Endothelial cell of umbilical vein (primary cell): ENCODE measurements around the gene DYNLT5. TPM values are rescaled to one million over a fixed set of nuclear protein-coding genes. Genes with fewer than 3 reads are reported as not detected.

Source experiments
- BruUV-seq: library from RNA; stranded (reverse); fragments of 400-500 nt; replicated peaks from 2 replicates; lab custom pipeline; 2021; lab: Mats Ljungman, UMichigan
- CTCF ChIA-PET: fragments of 300-600, 350-600 bp; sonication (Branson Sonifier 250); formaldehyde crosslinking; loops from one replicate; lab custom pipeline; 2021; ENCODE audit warnings: antibody characterized with exemption, inconsistent platforms; lab: Charles Lee
- POLR2A ChIA-PET: fragments of 300-600, 350-600 bp; sonication (Branson Sonifier 250); formaldehyde crosslinking; loops from one replicate; lab custom pipeline; 2021; ENCODE audit warnings: antibody characterized with exemption, inconsistent platforms; lab: Charles Lee
- DNase-seq: peaks from one replicate; pipeline ENCODE4 v3.0.0-alpha.2; 2011; ENCODE audit warnings: low read depth, low spot score
- FAIRE-seq: peaks from 2 replicates; lab custom pipeline; 2011; peaks lifted over from hg19 to GRCh38; lab: Jason Lieb, UNC
- H2AFZ ChIP-seq: 2 replicates; pipeline ENCODE4 v1.6.0; 2012; ENCODE audit warnings: low read depth, low read length, control low read depth, inconsistent platforms
- H3K27ac ChIP-seq: 2 replicates; pipeline ENCODE4 v1.5.1; 2011; ENCODE audit warnings: low read depth, mild to moderate bottlenecking, control low read depth, low read length, moderate library complexity; ENCODE audit not compliant: insufficient read depth
- H3K27me3 ChIP-seq, 2 experiments: 2 replicates each; pipeline versions ENCODE4 v1.6.0 to v1.6.1; 2011; ENCODE audit warnings: low read length in 2 of 2, mixed read lengths in 1 of 2; ENCODE audit not compliant: control insufficient read depth in 2 of 2, insufficient read depth in 2 of 2
- H3K36me3 ChIP-seq, 2 experiments: 2 replicates in 1 of 2; 3 replicates in 1 of 2; pipeline ENCODE4 v1.5.1; 2011; ENCODE audit warnings: low read length in 2 of 2, mild to moderate bottlenecking in 1 of 2, moderate library complexity in 1 of 2; ENCODE audit not compliant: control insufficient read depth in 2 of 2, insufficient read depth in 2 of 2; ENCODE audit errors: extremely low read depth in 1 of 2
- H3K4me1 ChIP-seq: 3 replicates; pipeline ENCODE4 v1.5.1; 2011; ENCODE audit warnings: mild to moderate bottlenecking, low read length; ENCODE audit not compliant: control insufficient read depth, insufficient read depth; ENCODE audit errors: extremely low read depth
- H3K4me2 ChIP-seq: 2 replicates; pipeline ENCODE4 v1.6.1; 2011; ENCODE audit warnings: low read length, control low read depth, mixed read lengths; ENCODE audit not compliant: insufficient read depth
- H3K4me3 ChIP-seq, 3 experiments: fragments of 200-600 bp in 1 of 3; sonication (generic), shearing (Covaris generic) in 1 of 3; replicated peaks in 1 of 3; 2 replicates each; pipeline ENCODE4 v1.5.1; 2011 to 2016; ENCODE audit warnings: control low read depth in 3 of 3, low read length in 3 of 3, mild to moderate bottlenecking in 2 of 3, inconsistent platforms in 1 of 3, low read depth in 1 of 3, moderate library complexity in 1 of 3; ENCODE audit not compliant: insufficient read depth in 1 of 3
- H3K79me2 ChIP-seq: 2 replicates; pipeline ENCODE4 v1.6.0; 2012; ENCODE audit warnings: low read length, inconsistent platforms; ENCODE audit not compliant: control insufficient read depth, insufficient read depth
- H3K9ac ChIP-seq: replicated peaks from 2 replicates; pipeline ENCODE3; 2011; ENCODE audit warnings: low read length, control low read depth; ENCODE audit not compliant: insufficient read depth; ENCODE audit errors: extremely low read depth
- H3K9me1 ChIP-seq: replicated peaks from 3 replicates; pipeline ENCODE4 v1.6.0; 2011; ENCODE audit warnings: mild to moderate bottlenecking, low read length; ENCODE audit not compliant: control insufficient read depth, insufficient read depth; ENCODE audit errors: extremely low read depth
- H3K9me3 ChIP-seq: replicated peaks from 2 replicates; pipeline ENCODE4 v1.5.1; 2012; ENCODE audit warnings: low read length, inconsistent platforms; ENCODE audit not compliant: control insufficient read depth, insufficient read depth
- H4K20me1 ChIP-seq: replicated peaks from 2 replicates; pipeline ENCODE3; 2011; ENCODE audit warnings: mild to moderate bottlenecking, low read length; ENCODE audit not compliant: control insufficient read depth, insufficient read depth; ENCODE audit errors: extremely low read depth
- EZH2 ChIP-seq: IDR thresholded peaks from 2 replicates; pipeline ENCODE4 v1.6.1; 2012; ENCODE audit warnings: borderline replicate concordance, low read depth, mild to moderate bottlenecking, moderate library complexity, low read length, inconsistent platforms; ENCODE audit not compliant: severe bottlenecking
- FOS ChIP-seq: IDR thresholded peaks from 2 replicates; pipeline ENCODE4 v1.6.1; 2011; ENCODE audit warnings: mild to moderate bottlenecking, low read length, moderate library complexity, borderline replicate concordance; ENCODE audit not compliant: insufficient read depth
- JUN ChIP-seq: IDR thresholded peaks from 2 replicates; pipeline ENCODE4 v1.6.1; 2011; ENCODE audit warnings: borderline replicate concordance, low read depth; ENCODE audit not compliant: insufficient read length, insufficient read depth
- MYC ChIP-seq: IDR thresholded peaks from one replicate; pipeline ENCODE4 v1.6.1; 2011; ENCODE audit warnings: mild to moderate bottlenecking, low read depth, low read length
- dilution Hi-C: fragments of 300-500 bp; cut with MboI; formaldehyde crosslinking; loops from one replicate; pipeline ENCODE4 v1.15.0; 2019; ENCODE audit warnings: low sequenced_read_pairs; ENCODE audit not compliant: extremely low pct_ligation_motif_present
- intact Hi-C: fragments of 100-400 bp; cut with micrococcal nuclease; formaldehyde crosslinking; loops from one replicate; pipeline ENCODE4 v1.10.0; 2022
- polyA plus RNA-seq, 4 experiments: library from polyadenylated mRNA; depleted of rRNA in 3 of 4; stranded (reverse) in 3 of 4; unstranded in 1 of 4; fragments of >200 nt; gene quantifications; 2 replicates each; pipeline versions ENCODE4 v1.2.1 to v1.2.3, GENCODE V29; 2011 to 2012; ENCODE audit warnings: missing spikeins in 1 of 4
- total RNA-seq: library from RNA; stranded (reverse); gene quantifications from 2 replicates; pipeline ENCODE4 v1.2.3, GENCODE V29; 2021
- TF ChIP-seq, protein P1 (sequence below): IDR thresholded peaks from 2 replicates; pipeline ENCODE4 v1.6.1; 2011; ENCODE audit not compliant: insufficient read depth, insufficient read length

The DYNLT5 gene
- total and polyA plus RNA-seq, 2 donors (not counting 3 experiments of a cell fraction or from before 2014, with no cell fraction given) = 4.0 to 4.5 TPM

GRCh38 chr1:66758241-66758755 lies 6.0 kb downstream of the DYNLT5 start:
- dilution Hi-C loops (no loop called here), intact Hi-C loops (loop anchor here (10.0 kb wide), 1 partner anchor 803 kb away; no protein-coding TSS in a partner anchor)
- no peak for TF ChIP-seq MYC
- no peak for TF ChIP-seq JUN
- no peak for TF ChIP-seq EZH2
- TF ChIP-seq, protein P1, sequence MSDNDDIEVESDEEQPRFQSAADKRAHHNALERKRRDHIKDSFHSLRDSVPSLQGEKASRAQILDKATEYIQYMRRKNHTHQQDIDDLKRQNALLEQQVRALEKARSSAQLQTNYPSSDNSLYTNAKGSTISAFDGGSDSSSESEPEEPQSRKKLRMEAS = no peak
- H3K36me3 ChIP-seq = no peaks in the 10 kb centered on the region
- no peaks in the 10 kb centered on the region for H3K27me3 ChIP-seq
- H3K9ac ChIP-seq = no peak overlapping the region
- no peak overlapping the region for H3K27ac ChIP-seq
- no TSS peak for BruUV-seq
- POLR2A ChIA-PET = no interaction called here
- H3K4me3 ChIP-seq = no peak overlapping the region
- H3K9me1 ChIP-seq = no peaks in the 10 kb centered on the region
- no peak overlapping the region for H2AFZ ChIP-seq
- no peaks in the 10 kb centered on the region for H3K9me3 ChIP-seq
- peak; percentile 12 for DNase-seq
- H3K4me1 ChIP-seq = no peaks in the 10 kb centered on the region
- FAIRE-seq = no peak
- no peak overlapping the region for H3K4me2 ChIP-seq
- H3K79me2 ChIP-seq = no peaks in the 10 kb centered on the region
- CTCF ChIA-PET = interaction anchor here (0.7 to 1.6 kb wide), 4 partner anchors 14 to 743 kb away, joined by 3 to 5 read pairs (median 4); no protein-coding TSS in a partner anchor
- H4K20me1 ChIP-seq = no peaks in the 10 kb centered on the region

DNA sequence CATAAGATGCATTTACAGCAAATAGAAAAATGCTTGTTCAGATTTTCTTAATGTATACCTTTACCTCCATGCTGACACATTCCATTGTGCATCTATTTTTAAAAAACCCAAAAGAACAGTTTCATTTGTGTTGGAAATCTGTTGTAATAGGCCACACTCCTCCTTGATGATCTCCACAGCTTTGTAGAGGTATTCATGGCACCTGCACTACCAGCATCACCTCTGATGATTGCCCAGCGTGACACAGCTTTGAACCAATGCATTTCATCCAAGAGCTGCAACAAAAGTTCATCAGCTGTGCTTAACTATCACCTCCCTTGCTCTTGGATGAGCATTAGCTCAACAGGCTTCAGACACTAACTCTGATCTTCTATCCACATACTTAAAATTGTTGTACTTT lies 8.2 kb downstream of the DYNLT5 start:
- no peaks in the 10 kb centered on the region for H4K20me1 ChIP-seq
- CTCF ChIA-PET = interaction anchor here (4.2 to 7.9 kb wide), 2 partner anchors 388 to 452 kb away, joined by 29 to 122 read pairs; no protein-coding TSS in a partner anchor
- no peak overlapping the region for H3K4me2 ChIP-seq
- no peaks in the 10 kb centered on the region for H3K79me2 ChIP-seq
- H3K4me3 ChIP-seq = no peak overlapping the region
- H3K4me1 ChIP-seq = no peaks in the 10 kb centered on the region
- H3K27ac ChIP-seq = no peak overlapping the region
- POLR2A ChIA-PET = no interaction called here
- no peaks in the 10 kb centered on the region for H3K9me1 ChIP-seq
- H3K9ac ChIP-seq = no peak overlapping the region
- intact Hi-C loops (loop anchor here (10.0 kb wide), 1 partner anchor 744 kb away; no protein-coding TSS in a partner anchor), dilution Hi-C loops (no loop called here)
- no peak for TF ChIP-seq FOS
- TF ChIP-seq MYC = no peak
- H3K36me3 ChIP-seq = no peaks in the 10 kb centered on the region
- DNase-seq = no peak
- H3K27me3 ChIP-seq = no peaks in the 10 kb centered on the region
- no peak for FAIRE-seq
- H2AFZ ChIP-seq = no peak overlapping the region
- H3K9me3 ChIP-seq = no peaks in the 10 kb centered on the region
- BruUV-seq = no TSS peak
